ENCODE data around the gene RHBDF2.

- TF ChIP-seq POLR2A (IDR thresholded peaks at IDR 0.05) (no peak), CTCF (IDR thresholded peaks at IDR 0.05) (no peak)
Observed at GRCh38 chr17:76500747-76501017, 541 bp downstream of the RHBDF2 start.
